NCI-H187 treated with DMSO at 0.1 percent for 48 hours (cell line): ENCODE measurements around the gene MCCC2.
"Not testable (repeated sequence)": the region's sequence is repeated elsewhere in the genome, so short reads cannot be mapped to it uniquely, and the experiment has no call there.

Experiments
- DNase-seq: peaks from one replicate; lab custom pipeline; 2025; lab: John Stamatoyannopoulos, UW

Gene MCCC2

GRCh38 chr5:71586941-71587765 lies at the start of gene MCCC2:
Gene MCCC2, plus strand, starts transcription at chr5:71587340. Its CDS starts 86 bp downstream, at chr5:71587426.
- DNase-seq, result peak; percentile 70

GRCh38 chr5:71537687-71538086 lies 49.5 kb upstream of the MCCC2 start:
- DNase-seq, result no peak

GRCh38 chr5:71550885-71551284 lies 36.3 kb upstream of the MCCC2 start:
- DNase-seq, result not testable (repeated sequence)

GRCh38 chr5:71551582-71551981 lies 35.6 kb upstream of the MCCC2 start:
- not testable (repeated sequence) for DNase-seq

- not testable (repeated sequence) for DNase-seq
These were observed 35.0 kb upstream of the MCCC2 start for GRCh38 chr5:71552026-71552749.

- no peak for DNase-seq
These were observed 24.0 kb upstream of the MCCC2 start for GRCh38 chr5:71563161-71563560.

- no peak for DNase-seq
These were observed 22.2 kb upstream of the MCCC2 start for GRCh38 chr5:71564895-71565294.

- no peak for DNase-seq
These were observed 17.2 kb upstream of the MCCC2 start for GRCh38 chr5:71569748-71570509.

- DNase-seq, result not testable (repeated sequence)
These were observed 15.3 kb upstream of the MCCC2 start for GRCh38 chr5:71571811-71572210.

- no peak for DNase-seq
These were observed 13.5 kb upstream of the MCCC2 start for GRCh38 chr5:71573591-71573990.

- not testable (repeated sequence) for DNase-seq
These were observed 11.6 kb upstream of the MCCC2 start for GRCh38 chr5:71575588-71575987.

GRCh38 chr5:71576241-71576640 lies 10.9 kb upstream of the MCCC2 start:
- DNase-seq, result no peak

GRCh38 chr5:71577839-71578238 lies 9.3 kb upstream of the MCCC2 start:
- not testable (repeated sequence) for DNase-seq

- DNase-seq, result no peak
These were observed 4.1 kb upstream of the MCCC2 start for GRCh38 chr5:71582945-71583584.

- peak; percentile 37 for DNase-seq
These were observed 844 bp upstream of the MCCC2 start for GRCh38 chr5:71586052-71586940.

- no peak for DNase-seq
These were observed 809 bp downstream of the MCCC2 start for GRCh38 chr5:71587766-71588532.

- no peak for DNase-seq
These were observed 1.4 kb downstream of the MCCC2 start for GRCh38 chr5:71588533-71588885.

- DNase-seq, result no peak
These were observed 2.8 kb downstream of the MCCC2 start for GRCh38 chr5:71589903-71590302.

- no peak for DNase-seq
These were observed 4.0 kb downstream of the MCCC2 start for GRCh38 chr5:71591100-71591499.

GRCh38 chr5:71596169-71596568 lies 9.0 kb downstream of the MCCC2 start:
- no peak for DNase-seq
